ENCODE data around the gene RPLP2. TPM values are rescaled to one million over a fixed set of nuclear protein-coding genes. Genes with fewer than 3 reads are reported as not detected.

Gene RPLP2
- total and polyA plus RNA-seq, 2 of the 4 experiments (the other 2 are of a cell fraction) = 59.9 to 1,897 TPM

- no peak for ATAC-seq (ENCODE audit: low read depth)
- POLR2A ChIA-PET (ENCODE audit: unreplicated experiment) = no interaction called here
Observed at GRCh38 chr11:813072-813455, 3.3 kb downstream of the RPLP2 start.

More at GRCh38 chr11:813072-813455, 3.3 kb downstream of the RPLP2 start:
- BruUV-seq (replicated peaks) = no TSS peak
- H3K9me3 ChIP-seq (ENCODE audit: control insufficient read depth, insufficient read depth, low read length) = no peaks in the 10 kb centered on the region
- no peak overlapping the region for H3K27ac ChIP-seq (ENCODE audit: insufficient read depth, low read length)
- H3K14ac ChIP-seq (replicated peaks; ENCODE audit: low read depth, low read length) = no peak overlapping the region
- H4K91ac ChIP-seq (ENCODE audit: insufficient read depth, low read depth, low read length) = no peak overlapping the region
- H2AK5ac ChIP-seq (ENCODE audit: low read depth, low read length) = no peak overlapping the region
- intact Hi-C loops (cut with micrococcal nuclease) = no loop called here
- no peak overlapping the region for H2BK5ac ChIP-seq (ENCODE audit: low read depth, low read length, poor library complexity, severe bottlenecking)
- no peak overlapping the region for H4K8ac ChIP-seq (ENCODE audit: low read depth in 2 of 2, low read length in 2 of 2)
- H3K4me2 ChIP-seq (ENCODE audit: low read depth, low read length) = no peak overlapping the region
- CTCF ChIA-PET = no interaction called here
- no peak overlapping the region for H3K9ac ChIP-seq (ENCODE audit: low read depth, low read length)
- no peak overlapping the region for H3K4me3 ChIP-seq (ENCODE audit: insufficient read depth, low read depth, low read length)
- DNase-seq = no peak
- no peak overlapping the region for H2BK120ac ChIP-seq (ENCODE audit: low read depth, low read length)
- no peak overlapping the region for H3K56ac ChIP-seq (ENCODE audit: extremely low read depth, insufficient read depth, low read length)
- no peak overlapping the region for H2AK9ac ChIP-seq (replicated peaks; ENCODE audit: low read depth, low read length, poor library complexity)
- peaks cover 27 to 47% of the 10 kb centered on the region in 2 experiments for H3K79me1 ChIP-seq (ENCODE audit: low read depth in 1 of 2, low read length in 2 of 2)
- H3K23ac ChIP-seq (ENCODE audit: low read depth, low read length) = no peak overlapping the region
- no peak overlapping the region for H3K18ac ChIP-seq (ENCODE audit: low read depth, low read length)
- H2AFZ ChIP-seq (replicated peaks; ENCODE audit: low read length, poor library complexity) = no peak overlapping the region
- peaks cover 30% of the 10 kb centered on the region for H3K36me3 ChIP-seq (ENCODE audit: control insufficient read depth, insufficient read depth, low read length)
- no peaks in the 10 kb centered on the region for H3K27me3 ChIP-seq (ENCODE audit: control insufficient read depth, insufficient read depth, low read length)
- peaks cover 38% of the 10 kb centered on the region for H4K20me1 ChIP-seq (ENCODE audit: insufficient read depth, low read length)
- peaks cover 6% of the 10 kb centered on the region for H3K4me1 ChIP-seq (ENCODE audit: control insufficient read depth, insufficient read depth, low read length)
- H2BK15ac ChIP-seq (ENCODE audit: low read depth, low read length) = no peak overlapping the region
- no peak overlapping the region for H3K4ac ChIP-seq (ENCODE audit: low read depth, low read length)
- in situ Hi-C loops (cut with MboI; ENCODE audit: low sequenced_read_pairs) = no loop called here
- TF ChIP-seq SMC3 (IDR thresholded peaks at IDR 0.05; ENCODE audit: low read depth, low read length) (no peak), USF2 (IDR thresholded peaks at IDR 0.05; ENCODE audit: low read depth, low read length) (no peak), BHLHE40 (IDR thresholded peaks at IDR 0.05; ENCODE audit: low read depth, low read length) (no peak), NFE2L2 (IDR thresholded peaks at IDR 0.05; ENCODE audit: low read depth, low read length) (no peak), MAZ (IDR thresholded peaks at IDR 0.05; ENCODE audit: borderline replicate concordance, low read depth, low read length) (no peak), ELK1 (IDR thresholded peaks at IDR 0.05; ENCODE audit: borderline replicate concordance, low read depth, low read length) (no peak), MXI1 (IDR thresholded peaks at IDR 0.05; ENCODE audit: borderline replicate concordance, low read depth, low read length) (no peak), RAD21 (IDR thresholded peaks at IDR 0.05; ENCODE audit: low read length) (no peak), MAFK (IDR thresholded peaks at IDR 0.05; ENCODE audit: low read depth, low read length) (no peak), CHD1 (IDR thresholded peaks at IDR 0.05; ENCODE audit: low read depth, low read length) (no peak), RCOR1 (IDR thresholded peaks at IDR 0.05; ENCODE audit: insufficient replicate concordance, low read length) (no peak), CEBPB (IDR thresholded peaks at IDR 0.05; ENCODE audit: low read depth, low read length) (no peak), POLR2A (IDR thresholded peaks at IDR 0.05; ENCODE audit: low read depth, low read length) (no peak)
- no peaks in the 10 kb centered on the region for H3K9me1 ChIP-seq (ENCODE audit: insufficient read depth, low read length)
- dilution Hi-C loops (cut with HindIII; ENCODE audit: low sequenced_read_pairs, unreplicated experiment) = no loop called here
- H4K5ac ChIP-seq (ENCODE audit: low read depth, low read length) = no peak overlapping the region
- H2BK20ac ChIP-seq (ENCODE audit: low read depth, low read length) = no peak overlapping the region
- WGBS, 2 experiments (ENCODE audit: extremely low coverage in 2 of 2, insufficient read length in 1 of 2) = 86% methylated on average over 1 of the region's 6 CpGs; no CpG with 5 or more reads in 1 of the 2 experiments
